Esophagus (tissue), 2 donors: ENCODE measurements around the gene PRTN3. TPM values are rescaled to one million over a fixed set of nuclear protein-coding genes. Genes with fewer than 3 reads are reported as not detected.
"Not testable (repeated sequence)": the region's sequence is repeated elsewhere in the genome, so short reads cannot be mapped to it uniquely, and the experiment has no call there.

Experiments used
- H3K27ac ChIP-seq, 2 donors: one replicate each; pipeline ENCODE4 v1.5.1; 2013; ENCODE audit warnings: low read depth in 2 of 2, mild to moderate bottlenecking in 2 of 2, inconsistent platforms in 1 of 2, low read length in 1 of 2, moderate library complexity in 1 of 2
- H3K27me3 ChIP-seq, 2 donors: one replicate each; pipeline ENCODE4 v1.6.1; 2013; ENCODE audit warnings: low read length in 2 of 2, control low read depth in 1 of 2, mild to moderate bottlenecking in 1 of 2; ENCODE audit not compliant: insufficient read depth in 2 of 2, control insufficient read depth in 1 of 2
- H3K36me3 ChIP-seq, 2 donors: one replicate each; pipeline ENCODE4 v1.6.1; 2013; ENCODE audit warnings: low read length in 1 of 2; ENCODE audit not compliant: control insufficient read depth in 2 of 2, insufficient read depth in 2 of 2
- H3K4me1 ChIP-seq, 2 donors: one replicate each; pipeline ENCODE4 v1.6.1; 2013; ENCODE audit warnings: low read length in 1 of 2; ENCODE audit not compliant: control insufficient read depth in 2 of 2, insufficient read depth in 2 of 2
- H3K4me3 ChIP-seq, 2 donors: one replicate each; pipeline ENCODE4 v1.5.1; 2013; ENCODE audit warnings: low read length in 2 of 2, mild to moderate bottlenecking in 2 of 2, low read depth in 1 of 2, moderate library complexity in 1 of 2
- H3K9me3 ChIP-seq, 2 donors: one replicate each; pipeline ENCODE4 v1.6.1; 2013; ENCODE audit warnings: mild to moderate bottlenecking in 2 of 2, low read depth in 1 of 2, low read length in 1 of 2, moderate library complexity in 1 of 2; ENCODE audit not compliant: control insufficient read depth in 2 of 2, insufficient read depth in 1 of 2
- WGBS, 2 donors: extraction: QIAGEN DNeasy Blood & Tissue Kit; methylation state at CpG; one replicate each; pipeline ENCODE4 v1.1.7; 2013; 5-methylcytosine and 5-hydroxymethylcytosine counted together
- polyA plus RNA-seq, 2 donors: library from polyadenylated mRNA; stranded (reverse); fragments of 200-250 nt; gene quantifications; one replicate each; pipeline ENCODE4 v1.2.3, GENCODE V29; 2013
- donor health status: healthy with polysubstance abuse.
- donor health status: Bipolar disorder and iron deficiency.

The PRTN3 gene
- polyA plus RNA-seq, 2 donors: not detected

GRCh38 chr19:887599-887998 is 46.8 kb downstream of the PRTN3 start:
- H3K36me3 ChIP-seq: peaks cover 11 to 56% of the 10 kb centered on the region in 2 donors
- H3K27ac ChIP-seq: no peak overlapping the region
- 95 to 99% methylated on average over 10 of the region's 10 CpGs for WGBS, 2 donors
- no peaks in the 10 kb centered on the region for H3K27me3 ChIP-seq
- H3K4me1 ChIP-seq: peaks cover 3 to 8% of the 10 kb centered on the region in 2 donors
- H3K4me3 ChIP-seq: no peak overlapping the region
- no peaks in the 10 kb centered on the region for H3K9me3 ChIP-seq

GRCh38 chr19:888581-889385 is 48.0 kb downstream of the PRTN3 start:
- Histone ChIP-seq H3K4me1 (peaks cover 3 to 7% of the 10 kb centered on the region in 2 donors), H3K4me3 (no peak overlapping the region), H3K27me3 (no peaks in the 10 kb centered on the region), H3K27ac (no peak overlapping the region), H3K36me3 (peaks cover 11 to 44% of the 10 kb centered on the region in 2 donors), H3K9me3 (no peaks in the 10 kb centered on the region)
- WGBS, 2 donors: 91 to 93% methylated on average over 30 of the region's 30 CpGs

DNA sequence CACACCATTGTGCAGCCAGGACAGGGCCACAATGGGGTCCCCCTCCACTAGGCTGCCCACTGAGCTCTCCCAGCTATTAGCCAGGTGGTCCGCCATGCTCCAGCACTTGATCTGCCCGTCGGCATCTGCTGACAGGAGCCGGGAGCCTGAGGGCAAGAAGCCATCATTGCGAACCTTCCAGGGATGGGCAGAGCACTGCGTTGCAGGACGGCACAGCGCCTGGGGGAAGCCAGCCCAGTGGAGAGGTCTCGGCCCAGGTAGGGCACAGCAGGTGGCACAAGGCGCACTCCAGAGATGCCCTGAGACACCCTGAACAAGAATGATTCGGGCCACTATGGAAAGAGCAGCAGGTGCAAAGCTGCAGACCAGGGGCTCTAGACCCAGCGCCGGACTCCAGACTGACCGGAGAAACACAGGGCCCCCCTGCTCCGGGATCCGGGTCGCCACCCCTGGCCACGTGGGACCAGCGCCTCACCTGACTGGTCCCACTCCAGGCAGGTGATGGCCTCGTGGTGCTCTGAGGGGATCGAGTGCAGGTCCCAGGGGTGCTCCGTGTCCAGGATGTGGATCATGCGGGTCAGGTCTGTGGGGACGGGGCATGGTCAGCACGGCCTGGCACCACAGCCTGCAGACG is 49.0 kb downstream of the PRTN3 start:
- 93% methylated on average over 25 to 26 of the region's 26 CpGs for WGBS, 2 donors
- Histone ChIP-seq H3K36me3 (peaks cover 11 to 39% of the 10 kb centered on the region in 2 donors), H3K9me3 (no peaks in the 10 kb centered on the region), H3K4me3 (no peak overlapping the region), H3K27ac (no peak overlapping the region), H3K4me1 (peaks cover 3 to 7% of the 10 kb centered on the region in 2 donors), H3K27me3 (no peaks in the 10 kb centered on the region)

GRCh38 chr19:890831-891230 is 50.0 kb downstream of the PRTN3 start:
- peaks cover 3 to 7% of the 10 kb centered on the region in 2 donors for H3K4me1 ChIP-seq
- no peak overlapping the region for H3K4me3 ChIP-seq
- H3K36me3 ChIP-seq: peaks cover 9 to 30% of the 10 kb centered on the region in 2 donors
- no peaks in the 10 kb centered on the region for H3K9me3 ChIP-seq
- H3K27me3 ChIP-seq: no peaks in the 10 kb centered on the region
- WGBS, 2 donors: 87 to 88% methylated on average over 18 of the region's 18 CpGs
- no peak overlapping the region for H3K27ac ChIP-seq

DNA sequence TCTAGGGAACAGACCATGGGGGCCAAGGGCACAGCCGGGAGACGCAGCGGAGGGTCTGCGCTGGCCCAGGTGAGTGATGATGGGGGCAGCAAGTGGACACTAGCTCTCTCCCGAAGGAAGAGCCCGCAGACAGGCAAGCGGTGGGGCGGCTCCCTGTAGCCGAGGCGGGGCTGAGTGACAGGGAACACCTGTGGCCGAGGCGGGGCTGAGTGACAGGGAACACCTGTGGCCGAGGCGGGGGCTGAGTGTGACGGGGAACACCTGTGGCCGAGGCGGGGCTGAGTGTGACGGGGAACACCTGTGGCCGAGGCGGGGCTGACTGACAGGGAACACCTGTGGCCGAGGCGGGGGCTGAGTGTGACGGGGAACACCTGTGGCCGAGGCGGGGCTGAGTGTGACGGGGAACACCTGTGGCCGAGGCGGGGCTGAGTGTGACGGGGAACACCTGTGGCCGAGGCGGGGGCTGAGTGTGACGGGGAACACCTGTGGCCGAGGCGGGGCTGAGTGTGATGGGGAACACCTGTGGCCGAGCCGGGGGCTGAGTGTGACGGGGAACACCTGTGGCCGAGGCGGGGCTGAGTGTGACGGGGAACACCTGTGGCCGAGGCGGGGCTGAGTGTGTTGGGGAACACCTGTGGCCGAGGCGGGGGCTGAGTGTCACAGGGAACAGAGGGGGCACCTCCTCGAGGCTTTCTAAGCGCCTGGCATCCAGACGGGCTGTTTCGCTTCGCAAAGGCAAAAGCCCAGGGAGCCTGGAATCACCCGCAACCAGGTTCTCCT is 50.8 kb downstream of the PRTN3 start:
- not testable (repeated sequence) for H3K27me3 ChIP-seq, H3K9me3 ChIP-seq, H3K4me1 ChIP-seq
- peak overlapping the region; percentile 91 to 97 for H3K4me3 ChIP-seq
- WGBS, 2 donors: 32 to 37% methylated on average over 40 to 50 of the region's 50 CpGs
- peak overlapping the region; percentile 92 to 97 for H3K27ac ChIP-seq
- peaks cover 7 to 23% of the 10 kb centered on the region in 2 donors for H3K36me3 ChIP-seq

DNA sequence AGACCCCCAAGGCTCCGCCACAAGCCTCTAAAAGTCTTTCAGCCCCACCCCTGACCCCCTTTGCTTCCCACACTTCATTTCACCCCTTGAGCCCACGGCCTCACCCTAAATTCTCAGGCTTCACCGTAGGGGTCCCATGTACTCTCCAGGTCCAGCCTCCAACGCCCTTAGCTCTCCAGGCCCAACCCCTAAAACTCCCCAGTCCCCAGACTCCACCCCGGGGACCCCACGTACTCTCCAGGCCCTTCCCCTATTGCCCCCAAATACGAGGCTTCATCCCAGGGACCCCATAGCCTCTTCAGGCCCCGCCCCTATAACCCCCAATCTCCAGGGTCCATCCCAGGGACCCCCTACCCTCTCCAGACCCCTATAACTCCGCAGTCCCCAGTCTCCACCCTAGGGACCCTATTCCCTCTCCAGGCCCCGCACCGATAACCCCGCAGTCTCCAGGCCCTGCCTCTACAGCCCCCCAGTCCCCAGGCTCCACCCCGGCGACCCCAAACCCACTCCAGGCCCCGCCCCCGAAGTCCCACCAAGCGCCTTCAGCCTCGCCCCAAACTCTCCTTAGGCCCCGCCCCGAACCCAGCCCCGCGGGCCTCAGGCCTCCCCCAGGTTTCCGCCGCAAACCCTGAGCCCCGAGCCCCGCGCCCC is 51.6 kb downstream of the PRTN3 start:
- H3K9me3 ChIP-seq: no peaks in the 10 kb centered on the region
- peak overlapping the region; percentile 92 to 97 for H3K27ac ChIP-seq
- no peaks in the 10 kb centered on the region for H3K27me3 ChIP-seq
- peak overlapping the region; percentile 91 to 97 for H3K4me3 ChIP-seq
- peaks cover 3 to 7% of the 10 kb centered on the region in 2 donors for H3K4me1 ChIP-seq
- peaks cover 7 to 24% of the 10 kb centered on the region in 2 donors for H3K36me3 ChIP-seq
- WGBS, 2 donors: 4 to 8% methylated on average over 15 to 27 of the region's 27 CpGs

DNA sequence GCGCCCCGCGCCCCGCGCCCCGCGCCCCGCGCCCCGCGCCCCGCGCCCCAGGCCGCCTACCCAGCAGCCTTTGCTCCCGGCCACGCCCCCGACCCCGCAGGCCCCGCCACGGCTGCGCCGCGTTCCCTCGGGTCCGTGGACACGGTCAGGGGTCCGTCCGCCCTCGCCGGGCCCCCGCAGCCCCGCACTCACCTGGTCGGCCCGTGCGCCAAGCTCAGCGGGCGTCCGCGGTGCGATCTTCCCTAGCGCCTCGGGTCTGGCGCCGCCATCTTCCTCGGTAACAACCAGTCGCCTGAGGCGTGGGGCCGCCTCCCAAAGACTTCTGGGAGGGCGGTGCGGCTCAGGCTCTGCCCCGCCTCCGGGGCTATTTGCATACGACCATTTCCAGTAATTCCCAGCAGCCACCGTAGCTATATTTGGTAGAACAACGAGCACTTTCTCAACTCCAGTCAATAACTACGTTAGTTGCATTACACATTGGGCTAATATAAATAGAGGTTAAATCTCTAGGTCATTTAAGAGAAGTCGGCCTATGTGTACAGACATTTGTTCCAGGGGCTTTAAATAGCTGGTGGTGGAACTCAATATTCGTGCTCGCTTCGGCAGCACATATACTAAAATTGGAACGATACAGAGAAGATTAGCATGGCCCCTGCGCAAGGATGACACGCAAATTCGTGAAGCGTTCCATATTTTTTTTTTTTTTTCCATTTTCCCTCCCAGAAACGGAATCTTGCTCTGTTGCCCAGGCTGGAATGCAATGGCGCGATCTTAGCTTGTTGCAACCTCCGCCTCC is 52.3 kb downstream of the PRTN3 start, which contains the start of the genes MED16 and RNU6-9:
TSS of gene MED16 (minus strand) at position 294 of the 796 bp plus-strand sequence. CDS start 2,056 bp downstream, outside the sequence.
TSS of gene RNU6-9 (plus strand) at position 591 of the 796 bp plus-strand sequence.
- peak within 1 kb of the TSS; percentile 91 to 97 for H3K4me3 ChIP-seq
- H3K9me3 ChIP-seq: no peaks in the 10 kb centered on the region
- peak within 1 kb of the TSS; percentile 92 to 97 for H3K27ac ChIP-seq
- H3K36me3 ChIP-seq: peaks cover 7 to 25% of the 10 kb centered on the region in 2 donors
- peaks cover 3 to 7% of the 10 kb centered on the region in 2 donors for H3K4me1 ChIP-seq
- WGBS, 2 donors: 1% methylated on average over 55 to 69 of the region's 69 CpGs
- H3K27me3 ChIP-seq: no peaks in the 10 kb centered on the region

DNA sequence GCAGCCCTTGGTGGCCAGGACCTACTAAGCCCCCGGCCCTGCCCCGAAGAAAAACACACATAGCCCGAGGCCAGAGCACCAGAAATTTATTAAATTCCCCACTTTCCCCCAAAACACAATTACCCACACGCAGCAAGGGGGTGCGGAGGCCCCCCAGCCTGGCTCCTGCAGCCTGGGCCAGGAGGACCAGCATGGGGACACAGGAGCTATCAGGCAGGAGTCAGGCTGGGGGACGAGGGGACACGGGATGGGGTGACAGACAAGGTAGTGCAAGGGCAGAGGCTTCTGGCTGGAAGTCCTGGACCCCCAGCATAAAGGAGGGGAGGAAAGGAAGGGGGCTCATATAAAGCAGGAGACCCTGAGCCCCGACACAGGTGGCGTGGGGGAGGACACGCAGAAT is 55.6 kb downstream of the PRTN3 start:
- Histone ChIP-seq H3K9me3 (no peaks in the 10 kb centered on the region), H3K36me3 (peaks cover 6 to 16% of the 10 kb centered on the region in 2 donors), H3K4me1 (peaks cover 0 to 4% of the 10 kb centered on the region in 2 donors), H3K27ac (no peak overlapping the region), H3K27me3 (no peaks in the 10 kb centered on the region), H3K4me3 (no peak overlapping the region)
- 87 to 97% methylated on average over 10 of the region's 10 CpGs for WGBS, 2 donors
